ENCODE measurements around the gene FAIM2. TPM values are rescaled to one million over a fixed set of nuclear protein-coding genes. Genes with fewer than 3 reads are reported as not detected.

The FAIM2 gene
- total RNA-seq, 1 experiment from 2014 or later = 0.09 TPM

GRCh38 chr12:49890096-49890461 lies 13.6 kb downstream of the FAIM2 start:
- CTCF ChIA-PET = interaction anchor here (0.5 kb wide), 1 partner anchor 78 kb away, joined by 7 read pairs; no protein-coding TSS in a partner anchor
- no peak overlapping the region for H3K27ac Mint-ChIP-seq (ENCODE audit: unreplicated experiment)

GRCh38 chr12:49889361-49890095 lies 14.2 kb downstream of the FAIM2 start:
- Mint-ChIP-seq H3K4me1 (ENCODE audit: low read depth, unreplicated experiment) (no peaks in the 10 kb centered on the region), H3K9me3 (ENCODE audit: unreplicated experiment) (no peaks in the 10 kb centered on the region), H3K27me3 (ENCODE audit: insufficient read depth, unreplicated experiment) (no peaks in the 10 kb centered on the region), H3K4me3 (ENCODE audit: unreplicated experiment) (no peak overlapping the region), H3K27ac (ENCODE audit: unreplicated experiment) (no peak overlapping the region), H3K36me3 (ENCODE audit: insufficient read depth, unreplicated experiment) (no peaks in the 10 kb centered on the region)
- H3K36me3 ChIP-seq (ENCODE audit: control insufficient read depth, insufficient read depth, low read length) = no peaks in the 10 kb centered on the region
- H3K27me3 ChIP-seq (replicated peaks; ENCODE audit: control insufficient read depth, insufficient read depth, low read length) = no peaks in the 10 kb centered on the region
- no peaks in the 10 kb centered on the region for H3K9me3 ChIP-seq
- no peak for DNase-seq
- H3K4me3 ChIP-seq (ENCODE audit: low read depth, low read length) = no peak overlapping the region
- H3K4me1 ChIP-seq = peaks cover 20% of the 10 kb centered on the region
- TF ChIP-seq CTCF (IDR thresholded peaks at IDR 0.05; ENCODE audit: insufficient read depth in 1 of 2, low read depth in 1 of 2, low read length in 1 of 2, severe bottlenecking in 1 of 2, unreplicated experiment in 1 of 2) = no peak
- CTCF ChIA-PET = interaction anchor here (0.5 kb wide), 1 partner anchor 79 kb away, joined by 7 read pairs; no protein-coding TSS in a partner anchor
- intact Hi-C loops (cut with micrococcal nuclease; ENCODE audit: unreplicated experiment) = no loop called here
- no TSS peak for BruUV-seq (replicated peaks)
- POLR2A ChIA-PET = no interaction called here

More at GRCh38 chr12:49890096-49890461, 13.6 kb downstream of the FAIM2 start:
- Mint-ChIP-seq H3K36me3 (ENCODE audit: insufficient read depth, unreplicated experiment) (no peaks in the 10 kb centered on the region), H3K9me3 (ENCODE audit: unreplicated experiment) (no peaks in the 10 kb centered on the region), H3K4me1 (ENCODE audit: low read depth, unreplicated experiment) (no peaks in the 10 kb centered on the region), H3K27me3 (ENCODE audit: insufficient read depth, unreplicated experiment) (no peaks in the 10 kb centered on the region), H3K4me3 (ENCODE audit: unreplicated experiment) (no peak overlapping the region)
- TF ChIP-seq CTCF (IDR thresholded peaks at IDR 0.05; ENCODE audit: insufficient read depth in 1 of 2, low read depth in 1 of 2, low read length in 1 of 2, severe bottlenecking in 1 of 2, unreplicated experiment in 1 of 2) = no peak
- no peaks in the 10 kb centered on the region for H3K36me3 ChIP-seq (ENCODE audit: control insufficient read depth, insufficient read depth, low read length)
- H3K4me1 ChIP-seq = peaks cover 25% of the 10 kb centered on the region
- no peaks in the 10 kb centered on the region for H3K27me3 ChIP-seq (replicated peaks; ENCODE audit: control insufficient read depth, insufficient read depth, low read length)
- BruUV-seq (replicated peaks) = no TSS peak
- no peaks in the 10 kb centered on the region for H3K9me3 ChIP-seq
- H3K4me3 ChIP-seq (ENCODE audit: low read depth, low read length) = no peak overlapping the region
- POLR2A ChIA-PET = no interaction called here
- intact Hi-C loops (cut with micrococcal nuclease; ENCODE audit: unreplicated experiment) = no loop called here
- no peak for DNase-seq

- Mint-ChIP-seq H3K4me3 (ENCODE audit: unreplicated experiment) (no peak overlapping the region), H3K36me3 (ENCODE audit: insufficient read depth, unreplicated experiment) (no peaks in the 10 kb centered on the region), H3K27me3 (ENCODE audit: insufficient read depth, unreplicated experiment) (no peaks in the 10 kb centered on the region), H3K27ac (ENCODE audit: unreplicated experiment) (no peak overlapping the region), H3K4me1 (ENCODE audit: low read depth, unreplicated experiment) (no peaks in the 10 kb centered on the region), H3K9me3 (ENCODE audit: unreplicated experiment) (no peaks in the 10 kb centered on the region)
- DNase-seq = no peak
- intact Hi-C loops (cut with micrococcal nuclease; ENCODE audit: unreplicated experiment) = no loop called here
- Histone ChIP-seq H3K9me3 (no peaks in the 10 kb centered on the region), H3K4me1 (peaks cover 15% of the 10 kb centered on the region), H3K4me3 (ENCODE audit: low read depth, low read length) (no peak overlapping the region), H3K36me3 (ENCODE audit: control insufficient read depth, insufficient read depth, low read length) (no peaks in the 10 kb centered on the region), H3K27me3 (replicated peaks; ENCODE audit: control insufficient read depth, insufficient read depth, low read length) (no peaks in the 10 kb centered on the region)
- ChIA-PET POLR2A (no interaction called here), CTCF (interaction anchor here (0.9 kb wide), 1 partner anchor 147 kb away, joined by 3 read pairs; the partner anchor contains the start of gene TMBIM6)
- TF ChIP-seq CTCF (IDR thresholded peaks at IDR 0.05; ENCODE audit: insufficient read depth in 1 of 2, low read depth in 1 of 2, low read length in 1 of 2, severe bottlenecking in 1 of 2, unreplicated experiment in 1 of 2) = no peak
- no TSS peak for BruUV-seq (replicated peaks)
Measured at GRCh38 chr12:49888461-49889151, 15.1 kb downstream of the FAIM2 start.

Data from Caco-2 (cell line).